NT2/D1 (cell line): ENCODE measurements around the gene PILRA.

Experiments
- SUZ12 ChIP-seq: IDR thresholded peaks from 2 replicates; pipeline ENCODE4 v1.6.1; 2011; ENCODE audit not compliant: insufficient read length, insufficient read depth; ENCODE audit errors: extremely low read depth
- ZNF274 ChIP-seq: IDR thresholded peaks from 2 replicates; pipeline ENCODE4 v1.6.1; 2011; ENCODE audit warnings: mild to moderate bottlenecking, low read depth, low read length

GRCh38 chr7:100406767-100407166 is 33.5 kb downstream of the PILRA start:
- TF ChIP-seq ZNF274: no peak
- TF ChIP-seq SUZ12: no peak
